HT-29 (cell line): Measurements from ENCODE around the gene SCP2. TPM values are rescaled to one million over a fixed set of nuclear protein-coding genes. Genes with fewer than 3 reads are reported as not detected.

Experiments used
- small RNA-seq: library from RNA; depleted of rRNA; stranded (forward); fragments of <200 nt; gene quantifications from one replicate; pipeline ENCODE3, GENCODE V24; 2014
- total RNA-seq: library from RNA; depleted of rRNA; stranded (reverse); fragments of >200 nt; shearing (Covaris generic); gene quantifications from 2 replicates; pipeline ENCODE4 v1.2.3, GENCODE V29; 2014; rRNA removed

The SCP2 gene
- total RNA-seq, 1 experiment from 2014 or later, result 48.7 TPM

Small RNA genes lying within 50 kb of the gene (small RNA-seq; reads per million reads assigned to genes)
- gene AC099677.1 (not detected), gene AC099677.2 (not detected), gene HIGD1AP11 (not detected), gene MIR1273F (not detected), gene MIR1273G (not detected), gene MIR5095 (not detected)

Other genes with a start within 250 kb of the SCP2 start
- gene COA7, start 228.9 kb upstream of the SCP2 start, total RNA-seq, result 15.8 and 17.4 TPM in 2 replicates
- 3.3 and 6.5 TPM in 2 replicates for gene ZYG11B, start 200.8 kb upstream of the SCP2 start, total RNA-seq
- gene ZYG11A, start 84.5 kb upstream of the SCP2 start, total RNA-seq, result not detected in 2 replicates
- 46.5 and 47.6 TPM in 2 replicates for gene ECHDC2, start 5.5 kb upstream of the SCP2 start, total RNA-seq
- 0.03 TPM in 1 of 2 replicates, not detected in the other for gene PODN, start 134.9 kb downstream of the SCP2 start, total RNA-seq
- gene SLC1A7, start 215.4 kb downstream of the SCP2 start, total RNA-seq, result 1.4 and 3.1 TPM in 2 replicates